ENCODE data around the gene VGLL4. TPM values are rescaled to one million over a fixed set of nuclear protein-coding genes. Genes with fewer than 3 reads are reported as not detected.

VGLL4 gene
- total RNA-seq, 4 donors from 2014 or later, result 59.5 to 117 (median 80.9) TPM

DNA sequence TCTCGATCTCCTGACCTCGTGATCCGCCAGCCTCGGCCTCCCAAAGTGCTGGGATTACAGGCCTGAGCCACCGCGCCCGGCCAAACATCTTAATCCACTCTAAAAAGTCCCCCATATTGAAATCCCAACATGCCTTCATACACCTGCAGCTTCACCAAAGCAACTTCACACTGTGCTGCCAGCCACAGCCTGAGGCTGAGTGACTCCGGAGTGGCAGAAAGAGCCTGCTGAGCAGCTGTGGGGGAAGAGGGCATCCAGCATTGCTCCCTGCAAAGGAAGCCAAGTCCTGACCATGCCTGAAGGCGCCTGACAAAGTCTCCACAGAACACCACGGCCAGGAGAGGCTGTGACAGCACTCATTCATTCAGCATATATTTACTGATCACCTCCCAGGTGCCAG, 21.6 kb upstream of the VGLL4 start:
- no peak for TF ChIP-seq POLR2A (IDR thresholded peaks at IDR 0.05)
- TF ChIP-seq, protein P1, sequence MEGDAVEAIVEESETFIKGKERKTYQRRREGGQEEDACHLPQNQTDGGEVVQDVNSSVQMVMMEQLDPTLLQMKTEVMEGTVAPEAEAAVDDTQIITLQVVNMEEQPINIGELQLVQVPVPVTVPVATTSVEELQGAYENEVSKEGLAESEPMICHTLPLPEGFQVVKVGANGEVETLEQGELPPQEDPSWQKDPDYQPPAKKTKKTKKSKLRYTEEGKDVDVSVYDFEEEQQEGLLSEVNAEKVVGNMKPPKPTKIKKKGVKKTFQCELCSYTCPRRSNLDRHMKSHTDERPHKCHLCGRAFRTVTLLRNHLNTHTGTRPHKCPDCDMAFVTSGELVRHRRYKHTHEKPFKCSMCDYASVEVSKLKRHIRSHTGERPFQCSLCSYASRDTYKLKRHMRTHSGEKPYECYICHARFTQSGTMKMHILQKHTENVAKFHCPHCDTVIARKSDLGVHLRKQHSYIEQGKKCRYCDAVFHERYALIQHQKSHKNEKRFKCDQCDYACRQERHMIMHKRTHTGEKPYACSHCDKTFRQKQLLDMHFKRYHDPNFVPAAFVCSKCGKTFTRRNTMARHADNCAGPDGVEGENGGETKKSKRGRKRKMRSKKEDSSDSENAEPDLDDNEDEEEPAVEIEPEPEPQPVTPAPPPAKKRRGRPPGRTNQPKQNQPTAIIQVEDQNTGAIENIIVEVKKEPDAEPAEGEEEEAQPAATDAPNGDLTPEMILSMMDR (IDR thresholded peaks at IDR 0.05), result no peak
- no peak overlapping the region for H3K4me3 ChIP-seq (ENCODE audit: low read depth, poor library complexity, severe bottlenecking)
- DNase-seq (ENCODE audit: low spot score in 2 of 2), result no peak
- WGBS, 2 donors, result 91 to 93% methylated on average over 10 of the region's 10 CpGs
- intact Hi-C loops (cut with DNase I; ENCODE audit: low total_unique reads), result no loop called here

DNA sequence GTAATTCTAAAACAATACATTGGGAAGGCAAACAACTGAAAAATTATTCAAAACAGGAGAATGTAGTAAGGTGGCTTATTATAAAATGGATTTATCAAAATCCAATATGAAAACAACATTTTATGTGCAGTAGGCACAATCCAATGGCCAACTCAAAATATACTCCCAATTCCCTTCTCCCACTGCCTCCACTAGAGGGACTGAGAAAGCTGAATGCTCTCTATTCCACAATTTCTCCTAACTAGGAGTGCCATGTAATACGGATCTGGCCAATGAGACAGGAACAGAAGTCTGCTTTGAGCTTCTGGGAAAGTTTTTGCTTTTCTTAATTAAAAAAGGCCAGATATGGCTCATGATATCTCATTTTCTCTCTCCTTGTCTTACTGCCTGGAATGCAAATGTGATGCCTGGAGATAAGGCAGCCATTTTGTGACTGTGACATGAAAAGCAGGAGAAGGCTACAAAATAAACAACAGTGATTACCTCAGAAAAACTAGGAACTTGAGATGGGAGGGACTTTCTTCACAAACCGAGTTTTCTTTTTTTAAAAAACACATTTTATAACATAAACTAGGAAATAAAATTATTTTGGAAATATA, 18.8 kb upstream of the VGLL4 start:
- no peak overlapping the region for H3K4me3 ChIP-seq (ENCODE audit: low read depth, poor library complexity, severe bottlenecking)
- DNase-seq (ENCODE audit: low spot score in 2 of 2), result no peak
- TF ChIP-seq POLR2A (IDR thresholded peaks at IDR 0.05), result no peak
- TF ChIP-seq, protein P1 (IDR thresholded peaks at IDR 0.05), result no peak
- 88 to 91% methylated on average over 2 of the region's 2 CpGs for WGBS, 2 donors
- intact Hi-C loops (cut with DNase I; ENCODE audit: low total_unique reads), result no loop called here

DNA sequence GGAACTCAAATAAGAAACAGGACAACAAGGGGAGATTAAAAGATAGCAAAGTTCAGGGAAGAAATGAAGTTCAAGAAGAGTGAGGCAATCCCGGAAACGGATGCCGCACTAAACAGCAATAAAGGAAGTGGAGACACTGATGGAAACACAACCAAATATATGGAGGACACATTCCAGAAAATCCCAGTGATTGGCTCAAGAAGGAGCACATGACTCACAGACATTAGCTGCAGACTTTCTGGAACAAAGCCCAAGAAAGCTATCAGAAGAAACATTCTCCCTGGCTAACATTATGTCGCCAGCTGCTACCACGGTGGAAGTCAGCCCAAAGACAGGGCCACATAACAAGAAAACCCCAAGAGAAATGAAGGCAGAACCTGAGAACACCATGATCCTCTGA, 18.1 kb upstream of the VGLL4 start:
- intact Hi-C loops (cut with DNase I; ENCODE audit: low total_unique reads), result no loop called here
- no peak overlapping the region for H3K4me3 ChIP-seq (ENCODE audit: low read depth, poor library complexity, severe bottlenecking)
- no peak for DNase-seq (ENCODE audit: low spot score in 2 of 2)
- WGBS, 2 donors, result 57% methylated on average over 5 of the region's 5 CpGs
- TF ChIP-seq POLR2A (IDR thresholded peaks at IDR 0.05), result no peak
- TF ChIP-seq, protein P1 (IDR thresholded peaks at IDR 0.05), result no peak

DNA sequence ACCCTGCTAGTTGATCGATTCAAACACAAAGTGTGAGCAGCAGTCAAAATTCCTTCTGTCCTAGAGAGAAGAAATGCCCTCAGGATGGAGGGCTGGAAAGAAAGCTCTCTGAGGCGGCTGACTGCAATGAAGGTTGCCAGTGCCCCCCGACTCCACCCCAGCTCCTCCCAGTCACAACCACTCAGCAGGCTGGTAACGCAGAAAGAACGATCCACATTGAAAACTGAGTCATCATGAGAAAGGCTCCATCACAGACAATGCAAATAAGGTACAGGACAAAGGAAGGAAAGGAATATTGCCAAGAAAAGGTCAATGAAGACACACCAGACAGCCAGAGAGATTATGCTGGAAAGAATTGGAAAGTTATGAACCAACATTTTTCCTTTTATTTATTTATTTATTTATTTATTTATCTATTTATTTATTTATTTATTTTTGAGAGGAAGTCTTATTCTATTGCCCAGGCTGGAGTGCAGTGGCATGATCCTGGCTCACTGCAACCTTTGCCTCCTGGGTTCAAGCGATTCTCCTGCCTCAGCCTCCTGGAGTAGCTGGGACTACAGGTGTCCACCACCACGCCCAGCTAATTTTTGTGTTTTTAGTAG, 17.4 kb upstream of the VGLL4 start:
- intact Hi-C loops (cut with DNase I; ENCODE audit: low total_unique reads), result no loop called here
- DNase-seq (ENCODE audit: low spot score in 2 of 2), result no peak
- H3K4me3 ChIP-seq (ENCODE audit: low read depth, poor library complexity, severe bottlenecking), result no peak overlapping the region
- TF ChIP-seq, protein P1 (IDR thresholded peaks at IDR 0.05), result no peak
- TF ChIP-seq POLR2A (IDR thresholded peaks at IDR 0.05), result no peak
- WGBS, 2 donors, result 63 to 66% methylated on average over 7 of the region's 7 CpGs

DNA sequence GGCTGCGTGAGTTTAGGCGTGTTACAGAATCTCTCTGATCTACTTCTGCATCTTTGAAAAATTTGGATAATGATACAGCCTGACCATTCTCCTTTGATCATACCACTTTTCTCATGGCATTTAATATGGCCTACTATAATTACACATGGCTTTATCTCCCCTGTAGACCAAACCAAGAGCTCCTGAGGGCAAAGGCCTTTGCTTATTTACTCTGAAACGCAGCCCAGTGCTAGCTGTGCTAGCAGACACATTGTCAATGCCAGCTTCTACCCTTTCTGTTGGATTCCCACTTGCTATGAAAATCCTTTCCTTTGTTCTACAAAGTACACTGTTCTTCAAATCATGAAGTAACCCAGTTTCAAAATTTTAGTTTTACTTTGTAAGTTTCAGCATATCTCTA, 16.5 kb upstream of the VGLL4 start:
- no peak overlapping the region for H3K4me3 ChIP-seq (ENCODE audit: low read depth, poor library complexity, severe bottlenecking)
- DNase-seq (ENCODE audit: low spot score in 2 of 2), result no peak
- WGBS, 2 donors, result 53 to 73% methylated on average over 3 of the region's 3 CpGs
- intact Hi-C loops (cut with DNase I; ENCODE audit: low total_unique reads), result no loop called here
- TF ChIP-seq POLR2A (IDR thresholded peaks at IDR 0.05), result no peak
- TF ChIP-seq, protein P1 (IDR thresholded peaks at IDR 0.05), result no peak

DNA sequence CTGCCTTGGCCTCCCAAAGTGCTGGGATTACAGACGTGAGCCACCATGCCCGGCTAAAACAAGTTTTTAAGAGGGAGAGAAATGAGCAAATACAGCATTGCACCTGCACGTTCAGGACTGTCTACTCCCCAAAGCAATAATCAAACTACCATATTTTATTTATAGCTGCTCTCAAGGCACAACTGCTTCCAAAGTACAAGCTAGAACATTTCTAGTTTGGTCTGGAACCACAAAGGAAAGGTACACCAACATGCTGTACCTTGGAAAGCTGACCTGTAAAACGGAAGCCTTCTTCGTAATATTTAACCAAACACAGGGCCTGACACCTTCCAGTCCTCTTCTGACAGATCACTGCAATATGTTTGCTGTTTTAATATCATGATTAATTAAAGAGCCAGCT, 14.5 kb upstream of the VGLL4 start:
- no peak for TF ChIP-seq POLR2A (IDR thresholded peaks at IDR 0.05)
- TF ChIP-seq, protein P1 (IDR thresholded peaks at IDR 0.05), result no peak
- no peak overlapping the region for H3K4me3 ChIP-seq (ENCODE audit: low read depth, poor library complexity, severe bottlenecking)
- intact Hi-C loops (cut with DNase I; ENCODE audit: low total_unique reads), result loop anchor here (10.0 kb wide), 1 partner anchor 283 kb away; no protein-coding TSS in a partner anchor
- 38 to 51% methylated on average over 5 of the region's 5 CpGs for WGBS, 2 donors
- no peak for DNase-seq (ENCODE audit: low spot score in 2 of 2)

Measured in lower leg skin (tissue), 4 donors.